Measurements from ENCODE around the gene ITPKC. TPM values are rescaled to one million over a fixed set of nuclear protein-coding genes. Genes with fewer than 3 reads are reported as not detected.

ITPKC gene
- total and polyA plus RNA-seq, 10 of the 15 experiments (the other 5 are each of a cell fraction or from before 2014, with no cell fraction given) = 0.03 to 6.4 (median 3.5) TPM

DNA sequence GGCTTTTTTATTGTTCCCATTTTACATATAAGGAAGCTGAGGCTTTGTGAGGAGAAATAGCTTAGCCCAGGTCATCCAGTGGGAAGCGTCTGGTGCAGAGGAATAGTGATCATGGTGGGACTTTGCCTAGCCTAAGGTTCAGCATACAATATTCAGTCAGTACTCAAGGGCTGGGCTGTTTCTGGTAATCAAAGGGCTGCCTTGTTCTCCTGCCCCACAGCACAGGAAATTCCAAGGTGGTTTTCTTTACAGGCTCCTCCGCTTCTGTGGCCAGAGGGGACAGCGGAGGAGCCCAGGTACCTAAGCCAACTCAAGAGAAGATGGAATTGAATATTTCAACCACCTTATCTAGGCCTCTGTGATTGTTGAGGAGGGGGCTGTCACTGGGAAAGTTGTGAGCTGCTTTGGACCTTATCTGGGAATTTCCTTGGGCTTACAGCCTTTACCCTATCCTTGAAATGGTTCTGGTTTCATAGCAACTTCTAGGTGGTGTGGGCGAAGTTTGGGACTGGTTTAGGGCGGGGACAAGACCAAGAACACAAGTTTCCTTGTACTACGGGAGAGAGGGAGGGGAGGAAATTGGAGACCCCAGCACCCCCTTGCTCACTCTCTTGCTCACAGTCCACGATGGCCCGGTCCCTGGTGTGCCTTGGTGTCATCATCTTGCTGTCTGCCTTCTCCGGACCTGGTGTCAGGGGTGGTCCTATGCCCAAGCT, 58.2 kb downstream of the ITPKC start, which contains the start of gene MIA:
Gene MIA (plus strand): TSS at position 606 of the 716 bp plus-strand sequence. CDS start 22 bp downstream, at position 628.
- FAIRE-seq = no peak
- SMC1A ChIA-PET (ENCODE audit: uncharacterized antibody, unreplicated experiment) = interaction anchor here (0.9 to 11.2 kb wide), 3 partner anchors 22 to 28 kb away, joined by 3 to 256 read pairs (median 3); partner anchors contain the start of genes ACTMAP, EGLN2 and SNRPA

More for the DNA sequence above, 58.2 kb downstream of the ITPKC start, which contains the start of gene MIA:
- DNase-seq (ENCODE audit: low read depth, low spot score) (no peak), ATAC-seq (no peak)
- RAD21 ChIA-PET (ENCODE audit: unreplicated experiment) = interaction anchor here (0.7 to 7.6 kb wide), 2 partner anchors 24 to 201 kb away, joined by 3 to 291 read pairs; partner anchors contain the start of genes ACTMAP and SNRPA
- Histone ChIP-seq H3K27ac (ENCODE audit: control insufficient read depth, insufficient read depth) (no peak within 1 kb of the TSS), H3K4me1 (ENCODE audit: control insufficient read depth, insufficient read depth, low read length) (peaks cover 26% of the 10 kb centered on the region), H2AFZ (ENCODE audit: control insufficient read depth, low read depth, low read length) (no peak within 1 kb of the TSS), H3K9ac (ENCODE audit: control insufficient read depth, insufficient read depth, low read length) (no peak within 1 kb of the TSS), H3K36me3 (ENCODE audit: control insufficient read depth in 2 of 2, insufficient read depth in 2 of 2, low read length in 1 of 2) (no peaks in the 10 kb centered on the region), H3K79me2 (ENCODE audit: control insufficient read depth, insufficient read depth, low read length) (peaks cover 7% of the 10 kb centered on the region), H4K20me1 (ENCODE audit: control insufficient read depth, insufficient read depth) (no peaks in the 10 kb centered on the region), H3K4me3 (no peak within 1 kb of the TSS), H3K9me3 (replicated peaks; ENCODE audit: control insufficient read depth, insufficient read depth, low read length) (peaks cover 2% of the 10 kb centered on the region), H3K4me2 (ENCODE audit: control insufficient read depth, insufficient read depth) (no peak within 1 kb of the TSS; the same call in 1 of the 2 replicates), H3K27me3 (replicated peaks in 1 of 2; ENCODE audit: control insufficient read depth in 2 of 2, insufficient read depth in 2 of 2, low read length in 1 of 2) (no peaks in the 10 kb centered on the region)
- BruUV-seq (replicated peaks) = no TSS peak
- CTCF ChIA-PET = interaction anchor here (1.0 to 1.2 kb wide), 2 partner anchors 17 to 32 kb away, joined by 3 read pairs; no protein-coding TSS in a partner anchor
- POLR2A ChIA-PET = interaction anchor here (0.6 to 8.1 kb wide), 7 partner anchors 15 to 844 kb away, joined by 3 to 331 read pairs (median 3); partner anchors contain the start of genes ACTMAP, EGLN2 and SNRPA
- intact Hi-C loops (cut with micrococcal nuclease; ENCODE audit: unreplicated experiment) (no loop called here), in situ Hi-C loops (cut with MboI) (no loop called here)
- TF ChIP-seq RUNX3 (IDR thresholded peaks at IDR 0.05; ENCODE audit: low read length) (peak; percentile 8; the same call in 1 of the 2 replicates), MTA3 (IDR thresholded peaks at IDR 0.05; ENCODE audit: borderline replicate concordance, low read length) (no peak), BCL11A (IDR thresholded peaks at IDR 0.05; ENCODE audit: low read depth, low read length) (no peak), FOXM1 (IDR thresholded peaks at IDR 0.05; ENCODE audit: low read depth, low read length) (no peak), ASH2L (IDR thresholded peaks at IDR 0.05; ENCODE audit: borderline replicate concordance, low read depth) (no peak), HDAC6 (IDR thresholded peaks at IDR 0.05; ENCODE audit: unreplicated experiment) (no peak)
- TF ChIP-seq, protein P1, sequence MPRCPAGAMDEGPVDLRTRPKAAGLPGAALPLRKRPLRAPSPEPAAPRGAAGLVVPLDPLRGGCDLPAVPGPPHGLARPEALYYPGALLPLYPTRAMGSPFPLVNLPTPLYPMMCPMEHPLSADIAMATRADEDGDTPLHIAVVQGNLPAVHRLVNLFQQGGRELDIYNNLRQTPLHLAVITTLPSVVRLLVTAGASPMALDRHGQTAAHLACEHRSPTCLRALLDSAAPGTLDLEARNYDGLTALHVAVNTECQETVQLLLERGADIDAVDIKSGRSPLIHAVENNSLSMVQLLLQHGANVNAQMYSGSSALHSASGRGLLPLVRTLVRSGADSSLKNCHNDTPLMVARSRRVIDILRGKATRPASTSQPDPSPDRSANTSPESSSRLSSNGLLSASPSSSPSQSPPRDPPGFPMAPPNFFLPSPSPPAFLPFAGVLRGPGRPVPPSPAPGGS (IDR thresholded peaks at IDR 0.05; ENCODE audit: borderline replicate concordance, insufficient read depth, low read depth, low read length, poor library complexity, severe bottlenecking) = no peak
- 94% methylated on average over 9 of the region's 9 CpGs for WGBS (ENCODE audit: insufficient coverage, insufficient replicate concordance, low lambda C conversion rate, missing lambda C conversion rate)

All from GM12878 (cell line).